Transverse colon (tissue), 4 donors: ENCODE data around the gene POLR2E. TPM values are rescaled to one million over a fixed set of nuclear protein-coding genes. Genes with fewer than 3 reads are reported as not detected.
A peak's percentile ranks its signal among the peaks of the same experiment; 100 is the strongest.

Experiments
- DNase-seq: peaks from one replicate; pipeline ENCODE4 v3.0.0-alpha.2; 2019
- H3K27ac ChIP-seq, 4 donors: fragments of 200-600 bp; sonication (generic); 2 replicates each; pipeline ENCODE4 v1.5.1; 2016 to 2018; ENCODE audit warnings: inconsistent platforms in 4 of 4
- H3K27me3 ChIP-seq: fragments of 200-600 bp; sonication (generic); 2 replicates; pipeline ENCODE4 v1.5.1; 2017; ENCODE audit warnings: inconsistent platforms
- H3K36me3 ChIP-seq, 4 donors: fragments of 200-600 bp; sonication (generic); 2 replicates each; pipeline ENCODE4 v1.5.1; 2017 to 2019; ENCODE audit warnings: inconsistent platforms in 4 of 4
- H3K4me1 ChIP-seq, 4 donors: fragments of 200-600 bp; sonication (generic); 2 replicates each; pipeline ENCODE4 v1.5.1; 2017 to 2020; ENCODE audit warnings: inconsistent platforms in 4 of 4
- H3K4me3 ChIP-seq, 4 donors: fragments of 200-600 bp; sonication (generic); 1 replicate in 1 of 4; 2 replicates in 3 of 4; pipeline versions ENCODE4 v1.5.1 to v1.6.1; 2017 to 2019; ENCODE audit warnings: inconsistent platforms in 4 of 4
- H3K9me3 ChIP-seq, 2 donors: fragments of 200-600 bp; sonication (generic); 2 replicates each; pipeline ENCODE4 v1.5.1; 2017 to 2019; ENCODE audit warnings: inconsistent platforms in 2 of 2
- EP300 ChIP-seq: sonication (generic); formaldehyde crosslinking; IDR thresholded peaks from one replicate; pipeline ENCODE4 v1.6.1; 2017; ENCODE audit warnings: antibody characterized with exemption, low read depth
- POLR2A ChIP-seq: fragments of 450-650 bp; IDR thresholded peaks from one replicate; pipeline ENCODE4 v1.6.1; 2016; ENCODE audit warnings: antibody characterized with exemption, mild to moderate bottlenecking, moderate library complexity
- POLR2AphosphoS5 ChIP-seq, 3 donors: sonication (generic); formaldehyde crosslinking; IDR thresholded peaks; one replicate each; pipeline ENCODE4 v1.6.1; 2016; ENCODE audit warnings: antibody characterized with exemption in 3 of 3
- WGBS, 2 donors: methylation state at CpG; one replicate each; pipeline ENCODE4 v1.1.5; 2018; ENCODE audit warnings: low coverage in 1 of 2; 5-methylcytosine and 5-hydroxymethylcytosine counted together
- in situ Hi-C, 4 donors: fragments of 200-750 bp; cut with MboI; loops; one replicate each; pipeline versions ENCODE4 v1.15.0 to v1.15.1; 2017; ENCODE audit warnings: low sequenced_read_pairs in 3 of 4, low pct_ligation_motif_present in 1 of 4, low pct_unique_long_range_greater_than_20kb in 1 of 4
- intact Hi-C: fragments of 100-400 bp; cut with DNase I; formaldehyde crosslinking; loops from one replicate; pipeline ENCODE4 v1.15.1; 2023; ENCODE audit warnings: low total_unique reads
- total RNA-seq, 4 donors: library from RNA; depleted of rRNA; stranded (reverse); fragments of >200 nt; gene quantifications; one replicate each; pipeline ENCODE4 v1.1.0, GENCODE V29; 2016
- TF ChIP-seq, protein P1 (sequence below), 5 experiments: fragments of 200-600 bp in 3 of 5; fragments of 450-650 bp in 2 of 5; sonication (generic) in 3 of 5; IDR thresholded peaks; 1 replicate in 2 of 5; 2 replicates in 3 of 5; pipeline ENCODE4 v1.5.1; 2016 to 2017; ENCODE audit warnings: antibody characterized with exemption in 5 of 5, inconsistent platforms in 3 of 5, mild to moderate bottlenecking in 2 of 5, moderate library complexity in 1 of 5

POLR2E gene
- total RNA-seq, 4 donors from 2014 or later: 74.8 to 167 (median 103) TPM

DNA sequence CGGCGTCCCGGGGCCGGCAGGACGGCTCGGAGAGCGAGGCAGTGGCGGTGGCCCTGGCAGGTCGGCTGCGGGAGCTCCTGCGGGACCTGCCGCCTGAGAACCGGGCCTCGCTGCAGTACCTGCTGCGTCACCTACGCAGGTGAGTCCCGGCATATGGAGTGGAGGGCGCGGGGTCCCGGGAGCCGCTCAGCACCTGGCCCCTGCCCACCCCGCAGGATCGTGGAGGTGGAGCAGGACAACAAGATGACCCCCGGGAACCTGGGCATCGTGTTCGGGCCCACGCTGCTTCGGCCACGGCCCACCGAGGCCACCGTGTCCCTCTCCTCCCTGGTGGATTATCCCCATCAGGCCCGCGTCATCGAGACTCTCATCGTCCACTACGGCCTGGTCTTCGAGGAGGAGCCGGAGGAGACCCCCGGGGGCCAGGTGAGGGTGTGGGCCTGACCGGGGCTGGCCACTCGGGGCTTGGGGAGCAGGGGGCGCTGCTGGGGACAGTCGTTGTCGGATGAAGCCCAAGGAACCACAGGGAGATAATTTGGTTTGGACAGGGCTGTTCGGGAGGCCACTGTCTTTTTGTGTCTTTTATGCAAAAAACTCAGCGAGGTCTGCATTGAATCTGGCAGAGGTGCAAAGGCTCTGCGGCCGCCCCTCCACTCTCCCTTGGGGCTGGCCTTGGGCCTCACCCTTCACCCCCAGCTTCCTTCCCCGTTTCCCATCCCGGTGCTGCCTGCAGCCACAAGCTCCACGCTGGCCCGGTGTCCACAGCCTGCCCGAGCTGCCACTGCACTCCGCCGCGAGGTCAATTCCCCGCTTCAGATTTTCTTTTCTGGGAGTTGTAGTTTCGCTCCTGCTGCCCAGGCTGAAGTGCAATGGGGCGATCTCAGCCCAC, 12.0 kb downstream of the POLR2E start:
- 60 to 73% methylated on average over 1 to 33 of the region's 59 CpGs for whole genome bisulfite sequencing, 2 donors
- in situ Hi-C loops: no loop called here
- Histone ChIP-seq H3K9me3 (no peaks in the 10 kb centered on the region), H3K36me3 (no peaks in the 10 kb centered on the region), H3K4me1 (peaks cover 2 to 36% (median 22%) of the 10 kb centered on the region in 4 donors), H3K27me3 (no peaks in the 10 kb centered on the region), H3K4me3 (peak overlapping the region in 3 of 4 donors; percentile 22 to 38 (median 38)), H3K27ac (peak overlapping the region; percentile 61 to 73 (median 70))
- intact Hi-C loops: no loop called here
- TF ChIP-seq, protein P1, sequence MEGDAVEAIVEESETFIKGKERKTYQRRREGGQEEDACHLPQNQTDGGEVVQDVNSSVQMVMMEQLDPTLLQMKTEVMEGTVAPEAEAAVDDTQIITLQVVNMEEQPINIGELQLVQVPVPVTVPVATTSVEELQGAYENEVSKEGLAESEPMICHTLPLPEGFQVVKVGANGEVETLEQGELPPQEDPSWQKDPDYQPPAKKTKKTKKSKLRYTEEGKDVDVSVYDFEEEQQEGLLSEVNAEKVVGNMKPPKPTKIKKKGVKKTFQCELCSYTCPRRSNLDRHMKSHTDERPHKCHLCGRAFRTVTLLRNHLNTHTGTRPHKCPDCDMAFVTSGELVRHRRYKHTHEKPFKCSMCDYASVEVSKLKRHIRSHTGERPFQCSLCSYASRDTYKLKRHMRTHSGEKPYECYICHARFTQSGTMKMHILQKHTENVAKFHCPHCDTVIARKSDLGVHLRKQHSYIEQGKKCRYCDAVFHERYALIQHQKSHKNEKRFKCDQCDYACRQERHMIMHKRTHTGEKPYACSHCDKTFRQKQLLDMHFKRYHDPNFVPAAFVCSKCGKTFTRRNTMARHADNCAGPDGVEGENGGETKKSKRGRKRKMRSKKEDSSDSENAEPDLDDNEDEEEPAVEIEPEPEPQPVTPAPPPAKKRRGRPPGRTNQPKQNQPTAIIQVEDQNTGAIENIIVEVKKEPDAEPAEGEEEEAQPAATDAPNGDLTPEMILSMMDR (IDR thresholded peaks at IDR 0.05): no peak
- TF ChIP-seq POLR2A (no peak), POLR2AphosphoS5 (IDR thresholded peaks at IDR 0.05) (no peak), EP300 (no peak)
- DNase-seq: peak; percentile 14

DNA sequence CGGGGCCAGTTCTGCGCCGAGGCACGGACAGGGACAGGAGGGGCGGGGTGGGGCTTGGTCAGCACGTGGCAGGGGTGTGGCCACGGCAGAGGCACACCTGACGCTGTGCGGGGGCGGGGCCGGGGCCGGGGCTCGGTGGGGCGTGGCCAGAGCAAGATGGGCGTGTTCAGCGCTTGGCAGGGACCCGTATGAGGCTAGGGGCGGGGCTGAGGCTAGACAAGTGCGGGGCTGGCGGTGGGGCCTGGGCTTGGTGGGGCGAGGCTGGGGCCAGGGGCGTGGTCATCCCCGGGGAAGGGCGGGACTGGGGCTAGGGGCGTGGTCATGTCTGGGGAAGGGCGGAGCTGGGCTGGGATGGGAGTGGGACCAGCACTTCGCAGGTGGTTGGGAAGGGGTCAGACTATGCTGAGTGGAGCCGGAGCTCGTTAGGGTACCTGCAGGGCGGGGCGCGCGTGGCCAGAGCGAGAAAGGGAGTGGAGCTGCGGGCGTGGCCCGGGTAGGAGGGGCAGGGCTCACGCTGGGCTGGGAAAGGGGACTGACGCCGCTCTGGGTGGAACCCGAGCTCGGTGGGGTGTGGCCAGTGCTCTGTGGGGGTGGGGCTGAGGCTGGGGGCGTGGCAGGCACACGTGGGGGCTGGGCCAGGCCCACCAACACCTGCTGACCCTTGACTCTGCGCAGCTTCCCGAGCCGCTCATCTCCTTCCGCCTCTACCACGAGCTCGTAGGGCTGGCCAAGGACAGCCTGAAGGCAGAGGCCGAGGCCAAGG, 12.8 kb downstream of the POLR2E start:
- in situ Hi-C loops: no loop called here
- Histone ChIP-seq H3K4me1 (peaks cover 0 to 36% (median 20%) of the 10 kb centered on the region in 4 donors), H3K27me3 (no peaks in the 10 kb centered on the region), H3K27ac (peak overlapping the region; percentile 61 to 73 (median 70)), H3K9me3 (no peaks in the 10 kb centered on the region), H3K36me3 (no peaks in the 10 kb centered on the region), H3K4me3 (peak overlapping the region in 3 of 4 donors; percentile 22 to 38 (median 38))
- WGBS, 2 donors: 19% methylated on average over 35 of the region's 51 CpGs; no CpG with 5 or more reads in 1 of the 2 donors
- TF ChIP-seq EP300: no peak
- peak; percentile 58 for TF ChIP-seq POLR2A
- peak in 2 of 3 donors; percentile 71 to 80 for TF ChIP-seq POLR2AphosphoS5 (IDR thresholded peaks at IDR 0.05)
- DNase-seq: peak; percentile 96
- intact Hi-C loops: no loop called here

DNA sequence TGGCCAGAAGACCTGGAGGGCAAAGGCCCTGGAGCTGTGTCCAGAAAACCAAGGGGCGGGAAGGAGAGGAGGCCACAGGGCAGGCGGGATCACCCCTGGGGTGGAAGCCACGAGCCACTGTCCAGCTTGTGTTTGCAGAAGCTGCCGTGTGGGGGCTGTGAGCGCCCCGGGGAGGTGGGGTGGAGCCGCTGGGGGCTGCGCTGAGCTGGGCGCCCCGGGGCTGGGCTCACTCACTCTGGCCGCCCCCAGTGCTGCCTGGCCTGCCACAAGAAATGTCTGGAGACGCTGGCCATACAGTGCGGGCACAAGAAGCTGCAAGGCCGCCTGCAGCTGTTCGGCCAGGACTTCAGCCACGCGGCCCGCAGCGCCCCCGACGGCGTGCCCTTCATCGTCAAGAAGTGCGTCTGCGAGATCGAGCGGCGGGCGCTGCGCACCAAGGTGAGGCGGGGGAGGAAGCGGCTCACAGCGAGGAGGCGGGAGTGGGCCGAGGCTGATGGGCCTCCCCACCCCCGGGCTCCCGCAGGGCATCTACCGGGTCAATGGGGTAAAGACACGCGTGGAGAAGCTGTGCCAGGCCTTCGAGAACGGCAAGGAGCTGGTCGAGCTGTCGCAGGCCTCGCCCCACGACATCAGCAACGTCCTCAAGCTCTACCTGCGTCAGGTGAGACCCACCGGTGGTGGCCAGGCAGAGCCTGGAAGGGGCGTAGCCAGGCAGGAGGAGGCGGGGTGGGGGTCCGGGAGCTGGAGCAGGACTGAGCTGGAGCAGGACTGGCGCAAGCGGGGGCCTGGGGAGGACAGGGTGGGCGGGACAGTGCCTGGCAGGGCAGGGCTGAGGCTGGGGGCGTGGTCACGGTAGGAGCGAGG, 13.6 kb downstream of the POLR2E start:
- H3K4me1 ChIP-seq: peaks cover 0 to 44% (median 19%) of the 10 kb centered on the region in 4 donors
- no peaks in the 10 kb centered on the region for H3K9me3 ChIP-seq
- DNase-seq: no peak
- TF ChIP-seq POLR2A (no peak), EP300 (no peak), POLR2AphosphoS5 (IDR thresholded peaks at IDR 0.05) (no peak)
- TF ChIP-seq, protein P1 (IDR thresholded peaks at IDR 0.05): no peak
- no peaks in the 10 kb centered on the region for H3K27me3 ChIP-seq
- 77% methylated on average over 46 of the region's 58 CpGs; no CpG with 5 or more reads in 1 of the 2 donors for WGBS, 2 donors
- H3K36me3 ChIP-seq: no peaks in the 10 kb centered on the region
- peak overlapping the region; percentile 35 to 73 (median 64) for H3K27ac ChIP-seq
- in situ Hi-C loops: no loop called here
- intact Hi-C loops: no loop called here
- peak overlapping the region in 2 of 4 donors; percentile 7 to 15 for H3K4me3 ChIP-seq

DNA sequence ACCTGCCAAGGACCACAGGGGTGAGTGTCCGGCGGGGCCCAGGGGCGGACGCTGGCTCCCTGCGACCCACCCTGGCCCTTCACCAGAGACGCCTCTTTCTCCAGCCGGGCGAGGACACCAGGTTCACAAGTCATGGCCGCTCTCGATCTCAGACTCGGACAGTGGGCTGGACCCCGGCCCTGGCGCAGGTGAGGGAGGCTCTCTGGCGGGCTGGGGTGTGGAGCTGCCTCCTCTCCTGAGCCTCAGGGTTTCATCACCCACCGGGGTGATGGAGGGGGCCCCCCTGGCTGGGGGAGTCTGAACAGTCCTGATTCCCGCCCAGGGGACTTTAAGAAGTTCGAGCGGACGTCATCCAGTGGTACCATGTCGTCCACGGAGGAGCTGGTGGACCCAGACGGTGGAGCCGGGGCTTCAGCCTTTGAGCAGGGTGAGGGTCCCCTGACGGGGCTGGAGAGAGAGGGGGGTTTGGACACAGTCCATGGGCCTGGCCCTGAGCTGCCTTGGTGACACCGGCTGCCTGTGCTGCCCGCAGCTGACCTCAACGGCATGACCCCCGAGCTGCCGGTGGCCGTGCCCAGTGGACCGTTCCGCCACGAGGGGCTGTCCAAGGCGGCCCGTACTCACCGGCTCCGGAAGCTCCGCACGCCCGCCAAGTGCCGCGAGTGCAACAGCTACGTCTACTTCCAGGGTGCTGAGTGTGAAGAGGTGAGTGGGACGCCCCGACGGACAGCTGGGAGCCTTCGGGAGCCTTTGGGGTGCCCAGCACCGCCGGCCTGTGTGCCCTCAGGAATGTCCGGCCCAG, 14.6 kb downstream of the POLR2E start:
- Histone ChIP-seq H3K4me1 (peaks cover 0 to 53% (median 22%) of the 10 kb centered on the region in 4 donors), H3K27me3 (no peaks in the 10 kb centered on the region), H3K9me3 (no peaks in the 10 kb centered on the region), H3K36me3 (no peaks in the 10 kb centered on the region), H3K4me3 (no peak overlapping the region), H3K27ac (no peak overlapping the region)
- in situ Hi-C loops: no loop called here
- no peak for DNase-seq
- intact Hi-C loops: no loop called here
- no peak for TF ChIP-seq POLR2A
- TF ChIP-seq, protein P1 (IDR thresholded peaks at IDR 0.05): no peak
- TF ChIP-seq EP300: no peak
- no peak for TF ChIP-seq POLR2AphosphoS5 (IDR thresholded peaks at IDR 0.05)
- 95% methylated on average over 40 of the region's 50 CpGs; no CpG with 5 or more reads in 1 of the 2 donors for WGBS, 2 donors
